GM12875 (cell line): ENCODE measurements around the gene SSBP2.

Experiments used
- H3K4me3 ChIP-seq: one replicate; pipeline ENCODE4 v1.5.1; 2011; ENCODE audit warnings: low read depth, low read length, control low read depth
- TF ChIP-seq, protein P1 (sequence below): IDR thresholded peaks from 2 replicates; pipeline ENCODE4 v1.5.1; 2011; ENCODE audit warnings: low read depth, mild to moderate bottlenecking, control low read depth, inconsistent platforms, low read length, moderate library complexity, borderline replicate concordance; ENCODE audit not compliant: insufficient read depth

SSBP2 gene

DNA sequence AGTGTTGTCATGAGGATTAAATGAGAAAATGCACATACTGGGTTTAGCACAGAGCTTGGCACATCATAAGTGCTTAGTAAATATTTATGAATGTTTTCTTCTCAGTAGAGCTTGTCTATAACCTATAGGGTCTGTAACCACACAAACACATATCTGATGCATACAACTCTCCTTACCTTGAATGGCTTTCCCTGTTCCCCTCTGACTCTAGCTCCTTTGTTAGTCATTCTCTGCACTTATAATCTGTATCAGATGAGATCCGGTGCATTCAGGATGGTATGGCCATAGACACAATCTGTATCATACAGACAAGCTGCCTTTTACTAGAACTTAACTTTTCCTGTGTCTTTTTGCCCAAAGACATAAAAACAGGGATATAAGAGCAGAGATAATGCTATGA, 11.1 kb upstream of the SSBP2 start:
- no peak overlapping the region for H3K4me3 ChIP-seq
- TF ChIP-seq, protein P1, sequence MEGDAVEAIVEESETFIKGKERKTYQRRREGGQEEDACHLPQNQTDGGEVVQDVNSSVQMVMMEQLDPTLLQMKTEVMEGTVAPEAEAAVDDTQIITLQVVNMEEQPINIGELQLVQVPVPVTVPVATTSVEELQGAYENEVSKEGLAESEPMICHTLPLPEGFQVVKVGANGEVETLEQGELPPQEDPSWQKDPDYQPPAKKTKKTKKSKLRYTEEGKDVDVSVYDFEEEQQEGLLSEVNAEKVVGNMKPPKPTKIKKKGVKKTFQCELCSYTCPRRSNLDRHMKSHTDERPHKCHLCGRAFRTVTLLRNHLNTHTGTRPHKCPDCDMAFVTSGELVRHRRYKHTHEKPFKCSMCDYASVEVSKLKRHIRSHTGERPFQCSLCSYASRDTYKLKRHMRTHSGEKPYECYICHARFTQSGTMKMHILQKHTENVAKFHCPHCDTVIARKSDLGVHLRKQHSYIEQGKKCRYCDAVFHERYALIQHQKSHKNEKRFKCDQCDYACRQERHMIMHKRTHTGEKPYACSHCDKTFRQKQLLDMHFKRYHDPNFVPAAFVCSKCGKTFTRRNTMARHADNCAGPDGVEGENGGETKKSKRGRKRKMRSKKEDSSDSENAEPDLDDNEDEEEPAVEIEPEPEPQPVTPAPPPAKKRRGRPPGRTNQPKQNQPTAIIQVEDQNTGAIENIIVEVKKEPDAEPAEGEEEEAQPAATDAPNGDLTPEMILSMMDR, result no peak

DNA sequence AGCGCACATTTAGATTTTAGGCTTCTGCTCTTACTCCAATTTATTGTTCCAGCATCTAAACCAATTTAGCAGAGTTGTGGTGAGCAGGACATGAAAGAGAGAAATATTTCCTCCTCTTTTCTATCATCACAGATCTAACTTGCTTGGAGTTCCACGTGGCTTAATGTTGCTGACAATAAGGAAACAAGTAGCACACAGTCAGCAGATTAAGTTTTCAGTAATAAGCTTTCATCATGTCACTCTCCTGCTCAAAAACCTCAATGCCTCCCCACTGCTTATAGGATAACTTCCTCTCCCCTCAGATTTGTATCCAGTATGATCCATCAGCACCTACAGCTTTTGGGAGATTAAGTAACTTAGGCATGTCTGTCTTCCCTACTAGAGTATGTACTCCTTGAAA, 10.4 kb upstream of the SSBP2 start:
- H3K4me3 ChIP-seq, result no peak overlapping the region
- TF ChIP-seq, protein P1, result no peak

- TF ChIP-seq, protein P1, result no peak
Observed at GRCh38 chr5:81760521-81760920, 9.6 kb upstream of the SSBP2 start.

DNA sequence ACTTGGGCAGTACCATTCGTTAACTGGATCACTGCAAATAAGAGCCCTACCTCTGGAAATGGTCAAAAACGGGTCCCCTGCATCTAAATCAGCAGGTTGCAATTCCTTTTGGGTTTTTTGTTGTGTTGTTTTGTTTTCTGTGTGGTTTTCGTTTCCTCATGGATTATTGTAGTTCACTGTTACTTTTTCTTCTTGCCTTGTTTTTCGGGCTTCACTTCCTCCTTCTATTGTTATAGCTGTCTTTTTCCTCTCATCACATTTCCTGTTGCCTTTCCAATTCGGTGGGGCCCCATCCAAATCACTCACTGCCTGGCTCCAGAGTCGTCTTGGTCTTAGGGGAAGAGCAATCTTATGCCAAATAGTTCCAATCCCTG, 8.7 kb upstream of the SSBP2 start:
- H3K4me3 ChIP-seq, result no peak overlapping the region
- TF ChIP-seq, protein P1, result no peak

More at GRCh38 chr5:81760521-81760920, 9.6 kb upstream of the SSBP2 start:
- no peak overlapping the region for H3K4me3 ChIP-seq

DNA sequence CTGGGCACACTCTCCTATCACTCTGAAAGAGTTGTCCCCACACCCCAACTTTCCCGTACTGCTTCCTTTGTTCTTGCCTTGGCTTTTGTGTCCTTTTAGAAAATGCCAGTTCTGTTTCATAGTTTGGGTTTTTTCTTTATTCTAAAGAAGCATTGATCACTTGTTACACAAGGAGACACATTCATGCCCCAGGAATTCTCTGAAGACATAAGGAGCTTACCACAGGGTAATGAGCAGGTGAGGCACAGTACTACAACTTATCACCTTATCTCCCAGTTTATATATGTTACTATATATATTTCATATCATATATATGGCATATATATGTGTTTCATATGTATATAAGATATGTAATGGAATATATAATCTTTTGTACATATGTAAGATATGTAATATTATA, 6.5 kb upstream of the SSBP2 start:
- TF ChIP-seq, protein P1, result no peak
- H3K4me3 ChIP-seq, result no peak overlapping the region

DNA sequence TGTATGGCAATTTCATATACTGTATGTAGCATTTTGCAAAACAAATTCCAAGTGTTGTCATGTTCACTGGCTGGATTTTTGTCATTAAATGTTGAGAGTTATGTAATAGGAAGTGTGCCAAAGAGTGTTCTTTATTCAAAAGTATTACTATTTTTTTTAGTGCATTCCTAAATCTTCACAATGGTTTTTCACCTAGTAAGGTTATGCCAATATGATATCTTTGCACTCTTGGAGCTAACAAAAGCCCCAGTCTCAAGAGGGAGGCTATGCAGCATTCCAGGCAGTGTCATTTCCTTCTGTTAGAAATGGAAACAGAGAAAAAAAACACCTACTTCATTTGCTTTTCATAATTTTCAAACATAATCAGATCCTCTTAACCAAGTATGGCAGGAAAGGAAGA, 5.1 kb upstream of the SSBP2 start:
- TF ChIP-seq, protein P1, result no peak
- no peak overlapping the region for H3K4me3 ChIP-seq

DNA sequence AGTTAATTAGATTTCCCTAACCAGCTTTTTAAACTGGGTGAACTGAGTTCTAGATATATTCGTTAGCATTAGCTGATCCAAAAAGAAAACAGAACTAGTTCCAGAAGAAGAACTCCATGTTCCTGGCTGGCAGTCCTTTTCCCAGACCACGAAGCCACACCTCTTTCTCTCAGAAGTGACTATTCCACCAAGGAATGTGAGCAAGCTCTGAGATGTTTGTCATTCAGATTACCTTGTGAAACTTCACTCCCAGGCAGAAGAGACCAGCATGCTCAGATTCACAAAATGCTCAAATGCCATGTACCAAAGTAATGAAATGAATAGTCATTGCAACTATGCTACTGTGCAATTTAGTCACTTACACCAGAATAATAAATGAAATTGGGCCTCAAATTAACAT, 4.4 kb upstream of the SSBP2 start:
- TF ChIP-seq, protein P1, result no peak

More for the DNA sequence above, 4.4 kb upstream of the SSBP2 start:
- H3K4me3 ChIP-seq, result no peak overlapping the region
